GM18951 (cell line): Measurements from ENCODE around the gene SMOC2.

Source experiments
- POLR2A ChIP-seq: IDR thresholded peaks from 4 replicates; pipeline ENCODE4 v1.6.1; 2011; ENCODE audit warnings: mild to moderate bottlenecking; ENCODE audit not compliant: insufficient read length, insufficient read depth; ENCODE audit errors: extremely low read depth
- in situ Hi-C: fragments of 300-500 bp; cut with MboI; formaldehyde crosslinking; loops from one replicate; pipeline ENCODE4 v1.12.0; 2022; ENCODE audit warnings: low sequenced_read_pairs, mixed read lengths, inconsistent platforms; ENCODE audit not compliant: unreplicated experiment

SMOC2 gene, protein sequence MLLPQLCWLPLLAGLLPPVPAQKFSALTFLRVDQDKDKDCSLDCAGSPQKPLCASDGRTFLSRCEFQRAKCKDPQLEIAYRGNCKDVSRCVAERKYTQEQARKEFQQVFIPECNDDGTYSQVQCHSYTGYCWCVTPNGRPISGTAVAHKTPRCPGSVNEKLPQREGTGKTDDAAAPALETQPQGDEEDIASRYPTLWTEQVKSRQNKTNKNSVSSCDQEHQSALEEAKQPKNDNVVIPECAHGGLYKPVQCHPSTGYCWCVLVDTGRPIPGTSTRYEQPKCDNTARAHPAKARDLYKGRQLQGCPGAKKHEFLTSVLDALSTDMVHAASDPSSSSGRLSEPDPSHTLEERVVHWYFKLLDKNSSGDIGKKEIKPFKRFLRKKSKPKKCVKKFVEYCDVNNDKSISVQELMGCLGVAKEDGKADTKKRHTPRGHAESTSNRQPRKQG

DNA sequence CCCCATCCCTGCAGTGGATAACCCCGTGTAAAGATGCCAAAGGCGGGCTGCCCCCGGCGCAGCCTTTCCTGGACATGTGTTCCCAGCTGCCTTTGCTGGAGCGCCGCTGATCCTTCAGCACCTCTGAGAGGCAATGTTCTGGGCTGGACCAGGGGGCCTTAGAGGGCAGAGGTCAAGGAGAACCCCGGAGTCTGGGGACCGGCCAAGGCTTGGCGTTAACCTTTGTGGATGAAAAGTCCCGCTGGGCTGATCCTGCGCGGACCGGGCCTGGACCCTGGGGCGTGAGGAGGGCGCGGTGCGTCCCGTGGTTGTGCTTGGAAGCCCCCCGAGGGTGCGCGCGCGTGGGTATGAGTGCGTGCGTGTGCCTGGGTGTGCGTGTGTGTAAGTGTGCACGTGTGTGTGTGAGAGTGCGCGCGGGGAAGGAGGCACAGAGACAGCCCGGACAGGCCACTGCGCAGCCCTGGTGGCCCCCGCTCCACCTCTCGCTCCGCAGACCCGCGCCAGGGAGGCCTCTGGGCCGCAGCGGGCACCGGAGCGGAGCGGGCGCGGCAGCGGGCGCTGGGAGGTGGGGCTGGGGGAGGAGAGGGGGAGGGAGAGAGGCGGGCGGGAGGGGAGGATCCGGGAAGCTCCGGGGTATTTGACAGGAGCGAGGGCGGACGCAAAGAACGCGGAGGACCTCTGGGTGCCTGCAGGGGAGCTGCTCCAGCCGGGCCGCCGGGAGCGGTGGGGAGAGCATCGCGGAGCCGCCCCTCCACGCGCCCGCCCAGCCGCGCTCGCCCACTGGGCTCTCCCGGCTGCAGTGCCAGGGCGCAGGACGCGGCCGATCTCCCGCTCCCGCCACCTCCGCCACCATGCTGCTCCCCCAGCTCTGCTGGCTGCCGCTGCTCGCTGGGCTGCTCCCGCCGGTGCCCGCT, at the start of gene SMOC2:
TSS of gene SMOC2 (plus strand) at position 665 of the 914 bp plus-strand sequence. CDS start at position 852, 187 bp downstream.
- in situ Hi-C loops = no loop called here

DNA sequence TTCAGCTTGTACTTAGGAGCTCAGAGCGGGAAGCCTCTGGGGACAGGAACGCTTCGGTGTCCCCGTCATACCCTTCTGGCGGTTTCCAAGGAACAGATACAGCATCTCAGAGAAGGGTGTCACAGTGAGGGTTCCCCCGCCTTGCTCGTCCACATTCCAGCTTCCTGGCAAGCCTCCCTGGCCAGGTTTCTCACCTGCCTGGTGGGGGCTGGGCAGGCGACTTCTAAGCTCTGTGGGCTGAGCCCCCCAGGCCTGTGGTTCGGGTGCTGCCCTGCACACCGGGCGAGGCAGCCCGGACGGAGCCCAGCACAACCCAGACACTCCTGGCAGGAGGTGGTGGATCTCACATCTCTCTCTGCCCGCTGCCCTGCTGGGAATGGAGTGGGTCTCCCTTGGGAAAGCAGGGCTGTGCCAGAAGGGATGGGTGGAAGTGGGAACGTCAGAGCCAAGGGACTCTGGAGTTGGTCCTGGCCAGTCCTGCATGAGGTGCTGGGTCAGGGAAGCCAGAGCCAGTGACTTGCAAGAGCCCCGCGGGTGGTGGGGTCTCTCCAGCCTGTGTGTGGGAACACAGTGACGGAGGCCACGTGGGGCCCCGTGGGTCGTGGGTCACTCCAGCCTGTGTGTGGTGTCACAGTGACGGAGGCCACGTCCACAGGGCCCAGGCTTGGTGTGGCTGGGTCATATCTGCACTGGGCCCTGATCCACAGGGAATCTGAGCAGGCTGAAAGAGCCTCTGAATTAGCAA, 47.7 kb upstream of the SMOC2 start:
- TF ChIP-seq POLR2A = no peak
- in situ Hi-C loops = no loop called here

More for the DNA sequence above, at the start of gene SMOC2:
- TF ChIP-seq POLR2A = no peak

DNA sequence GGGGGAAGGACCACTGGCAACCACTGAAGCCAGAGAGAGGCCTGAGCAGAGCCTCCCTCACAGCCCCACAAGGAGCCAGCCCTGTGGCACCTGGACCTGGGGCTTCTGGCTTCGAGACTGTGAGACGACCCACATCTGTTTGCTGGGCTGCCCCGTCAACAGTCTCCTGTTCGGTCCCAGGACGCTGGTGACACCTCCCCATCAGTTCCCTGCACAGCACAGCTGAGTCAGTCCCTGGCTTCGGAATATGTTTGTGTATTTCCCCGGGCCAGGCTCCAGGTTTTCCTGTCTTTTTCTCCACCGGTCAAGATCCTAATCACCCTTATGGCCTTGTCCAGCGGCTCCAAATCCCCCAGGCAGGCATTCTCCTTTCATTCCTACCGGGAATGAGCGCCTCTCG, 46.4 kb upstream of the SMOC2 start:
- in situ Hi-C loops = no loop called here
- TF ChIP-seq POLR2A = no peak

DNA sequence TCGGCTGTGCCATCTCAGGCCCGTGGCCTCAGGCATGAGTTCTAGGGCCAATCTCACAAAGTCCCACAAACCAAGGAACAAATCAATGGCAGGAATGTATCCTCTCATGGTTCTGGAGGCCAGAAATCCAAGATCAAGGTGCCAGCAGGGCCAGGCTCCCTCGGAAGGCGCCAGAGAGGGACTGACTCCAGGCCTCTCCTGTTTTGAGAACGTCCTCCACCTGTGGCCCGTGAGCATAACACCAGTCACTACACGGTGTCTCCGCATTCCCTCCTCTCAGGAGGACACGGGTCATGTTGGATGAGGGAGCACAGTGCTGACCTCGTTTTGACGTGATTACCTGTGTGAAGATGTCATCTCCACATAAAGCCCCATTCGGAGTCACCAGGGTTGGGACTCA, 45.0 kb upstream of the SMOC2 start:
- in situ Hi-C loops = no loop called here
- no peak for TF ChIP-seq POLR2A

DNA sequence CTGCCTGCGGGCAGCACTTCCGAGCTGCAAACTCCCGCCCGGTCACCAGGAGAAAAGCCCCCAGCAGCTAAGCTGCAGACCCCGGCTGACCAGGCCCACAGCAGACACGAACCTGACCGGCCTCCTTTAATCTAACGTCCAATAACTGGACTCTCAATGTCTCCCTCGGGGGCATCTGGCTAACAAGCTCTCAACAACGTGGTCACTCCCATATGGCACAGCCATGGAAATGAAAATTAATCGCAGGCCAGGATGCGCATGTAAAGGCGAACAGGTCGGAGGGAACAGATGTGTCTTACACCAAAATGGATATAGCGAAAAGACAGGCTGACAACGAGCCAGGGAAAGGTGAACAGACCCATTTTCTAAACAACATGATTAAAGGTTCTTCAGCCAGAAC, 44.4 kb upstream of the SMOC2 start:
- in situ Hi-C loops = no loop called here
- TF ChIP-seq POLR2A = no peak

DNA sequence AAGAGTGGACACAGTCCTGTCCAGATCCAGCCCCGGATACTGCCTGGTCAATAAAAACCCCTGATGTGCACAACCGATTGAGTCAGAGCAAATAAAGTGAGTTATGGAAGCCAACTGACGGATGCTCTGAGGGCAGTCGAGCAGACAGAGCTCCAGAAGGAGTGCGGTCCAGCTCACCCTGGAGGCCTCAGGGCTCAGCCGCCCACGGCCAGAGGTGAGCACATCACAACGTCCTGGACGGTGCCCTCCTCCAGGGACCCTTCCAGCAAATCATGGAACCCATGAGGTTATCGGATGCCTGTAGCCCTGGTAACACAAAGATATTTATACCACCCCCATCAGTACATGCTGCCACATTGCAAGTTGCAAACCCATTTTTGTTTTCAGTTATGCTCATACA, 44.0 kb upstream of the SMOC2 start:
- TF ChIP-seq POLR2A = no peak
- in situ Hi-C loops = no loop called here

DNA sequence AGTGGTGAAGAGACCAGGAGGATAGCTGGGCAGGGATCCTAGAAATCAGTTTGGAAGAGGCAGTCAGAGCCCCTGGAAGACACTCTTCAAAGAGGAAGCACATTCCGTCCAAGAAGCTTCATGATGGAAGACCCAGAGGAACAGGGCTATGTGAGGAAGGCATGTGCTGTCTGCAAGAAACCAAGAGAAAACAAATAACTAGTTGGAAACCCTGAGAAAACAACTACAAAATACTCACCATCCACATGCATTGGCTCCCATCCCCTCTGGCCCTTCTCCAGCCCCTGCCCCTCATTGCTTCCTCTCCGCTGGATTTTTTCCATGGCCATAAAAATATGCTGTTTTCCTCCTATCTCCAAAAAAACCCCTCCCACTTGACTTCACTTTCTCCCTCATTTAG, 40.9 kb upstream of the SMOC2 start:
- TF ChIP-seq POLR2A = no peak
- in situ Hi-C loops = no loop called here

DNA sequence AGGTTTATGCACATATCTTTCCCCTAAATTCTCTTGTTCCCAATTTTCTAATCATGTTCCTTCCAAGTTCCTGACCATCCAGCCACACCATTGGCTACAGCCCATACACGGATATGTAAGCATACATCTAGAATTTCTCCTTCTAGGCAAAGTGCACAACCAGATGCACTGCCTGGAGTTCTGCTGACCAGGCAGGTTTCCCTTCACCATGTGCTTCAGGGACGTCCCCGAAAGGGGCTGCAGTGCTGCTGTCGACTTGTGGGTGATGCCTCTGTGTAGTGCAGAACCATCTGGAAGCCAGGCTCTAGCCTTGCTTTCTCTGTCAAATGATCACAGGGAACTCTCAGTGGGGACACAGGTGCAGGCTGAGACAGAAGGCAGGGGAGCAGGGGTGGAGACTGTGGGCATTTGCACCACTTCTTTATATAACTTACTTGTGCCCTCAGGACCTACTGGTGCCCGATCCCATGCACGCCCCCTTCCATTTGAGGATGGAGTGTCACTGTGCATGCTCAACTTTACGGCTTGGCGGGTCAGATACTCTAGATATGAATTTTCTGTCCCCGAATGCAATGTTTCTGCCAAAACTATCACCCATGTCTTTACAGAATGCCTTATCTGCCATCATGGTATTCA, 37.5 kb upstream of the SMOC2 start:
- TF ChIP-seq POLR2A = no peak

DNA sequence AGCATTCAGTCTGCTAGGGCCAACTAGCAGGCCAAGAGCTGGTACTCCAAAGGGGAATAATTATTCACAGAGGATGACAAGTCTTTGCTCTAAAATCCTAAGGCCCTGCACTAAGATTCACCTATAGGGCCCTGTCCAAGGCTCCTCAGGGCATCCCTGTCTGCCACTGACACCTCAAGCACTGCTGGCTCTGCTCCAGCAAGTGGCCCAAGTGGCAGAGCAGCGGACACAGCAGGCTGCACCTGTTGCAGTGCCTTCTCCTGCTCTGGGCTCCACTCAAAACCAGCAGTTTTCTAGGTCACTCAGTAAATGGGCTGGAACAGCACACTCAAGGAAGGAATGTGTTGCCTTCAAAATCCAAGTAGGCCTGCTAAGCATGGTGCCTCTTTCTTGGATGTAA, 36.4 kb upstream of the SMOC2 start:
- in situ Hi-C loops = no loop called here
- no peak for TF ChIP-seq POLR2A

More for the DNA sequence above, 37.5 kb upstream of the SMOC2 start:
- in situ Hi-C loops = no loop called here

DNA sequence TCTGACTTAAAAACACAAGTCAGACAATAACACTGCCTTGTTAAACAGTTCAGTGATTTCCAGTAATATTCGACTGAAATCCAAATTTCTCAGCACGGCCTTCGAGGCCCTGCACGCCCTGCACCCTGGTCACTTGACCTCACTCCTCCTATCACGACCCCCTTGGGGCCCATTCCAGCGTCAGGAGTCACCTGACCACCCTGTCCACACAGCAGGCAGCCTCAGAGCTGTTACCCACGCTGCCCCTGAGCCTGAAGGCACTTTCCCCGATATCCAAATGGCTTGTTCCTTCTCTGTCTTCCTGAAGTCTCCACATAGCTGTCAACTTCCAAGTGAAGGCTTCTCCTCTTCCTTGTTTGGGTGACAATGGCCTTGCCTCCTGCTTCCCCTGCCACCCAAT, 33.1 kb upstream of the SMOC2 start:
- no peak for TF ChIP-seq POLR2A
- in situ Hi-C loops = no loop called here

DNA sequence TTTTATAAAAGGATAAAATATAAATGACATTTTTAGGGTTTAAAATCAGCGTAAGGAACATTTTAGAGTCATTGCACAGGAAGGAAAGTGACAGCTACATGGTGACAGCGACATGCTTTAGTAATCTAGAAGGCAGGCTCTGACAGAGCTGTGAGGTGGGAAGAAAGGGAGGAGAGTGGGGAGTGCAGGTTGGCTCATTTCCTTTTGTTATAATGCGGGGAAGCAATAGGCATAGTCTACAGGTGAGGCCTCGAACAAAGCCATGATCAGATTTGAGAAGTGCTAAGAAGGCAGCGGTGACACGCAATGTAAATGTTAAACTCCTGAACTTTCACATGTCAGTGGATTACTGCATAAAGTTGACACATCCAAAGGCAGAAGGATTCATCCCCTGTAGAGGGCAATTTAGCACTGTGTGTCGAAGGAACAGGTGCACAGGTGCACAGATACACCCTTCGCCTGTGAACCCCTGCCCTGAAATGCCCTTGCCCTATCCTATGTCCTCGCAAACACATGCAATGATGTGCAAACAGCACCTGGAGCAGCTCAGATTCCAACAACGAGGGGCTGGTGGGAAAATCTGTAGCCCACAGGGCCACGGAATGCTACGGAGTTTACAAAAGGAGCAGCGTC, 32.4 kb upstream of the SMOC2 start:
- no peak for TF ChIP-seq POLR2A
- in situ Hi-C loops = no loop called here

DNA sequence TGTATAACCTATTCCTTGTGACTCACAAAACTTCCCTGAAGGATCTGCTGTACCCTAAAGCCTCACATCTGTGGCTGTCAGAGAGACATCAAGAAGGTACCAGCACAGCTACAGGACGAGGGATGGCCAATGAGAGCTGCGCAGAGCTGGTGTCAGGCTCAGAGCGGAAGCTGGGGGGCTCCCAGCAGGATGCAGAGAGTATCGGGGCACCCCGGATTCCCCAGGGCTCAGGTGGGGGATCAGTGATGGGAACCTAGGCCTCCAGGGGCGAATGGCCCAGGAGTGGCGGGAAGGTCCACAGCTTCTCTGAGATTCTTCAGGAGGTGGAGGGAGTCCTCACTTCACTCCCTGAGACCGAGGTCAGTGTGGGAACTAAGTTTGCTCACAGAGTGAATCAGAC, 30.9 kb upstream of the SMOC2 start:
- in situ Hi-C loops = no loop called here
- no peak for TF ChIP-seq POLR2A
